Measurements from ENCODE around the gene IDH1. TPM values are rescaled to one million over a fixed set of nuclear protein-coding genes. Genes with fewer than 3 reads are reported as not detected.

Gene IDH1
- total RNA-seq, 1 donor from 2014 or later, result 65.2 TPM

GRCh38 chr2:208250388-208250787 lies 4.5 kb downstream of the IDH1 start:
- H3K27me3 ChIP-seq (ENCODE audit: control insufficient read depth in 3 of 3, insufficient read depth in 3 of 3, low read length in 3 of 3), result no peaks in the 10 kb centered on the region
- peaks cover 9 to 17% (median 12%) of the 10 kb centered on the region in 3 donors for H3K4me1 ChIP-seq (ENCODE audit: control insufficient read depth in 3 of 3, insufficient read depth in 3 of 3, low read length in 3 of 3)
- no peak overlapping the region for H3K4me3 ChIP-seq (ENCODE audit: low read length in 3 of 3)
- no peak overlapping the region for H3K27ac ChIP-seq (ENCODE audit: low read depth, low read length)
- H3K9ac ChIP-seq (ENCODE audit: low read depth in 1 of 3, low read length in 3 of 3), result no peak overlapping the region
- no peaks in the 10 kb centered on the region for H3K9me3 ChIP-seq (ENCODE audit: control insufficient read depth in 3 of 3, low read length in 3 of 3)
- H3K36me3 ChIP-seq (ENCODE audit: control insufficient read depth in 3 of 3, insufficient read depth in 3 of 3, low read length in 3 of 3), result peaks cover 14 to 49% (median 45%) of the 10 kb centered on the region in 3 donors

GRCh38 chr2:208249296-208249695 lies 5.6 kb downstream of the IDH1 start:
- Histone ChIP-seq H3K9ac (ENCODE audit: low read depth in 1 of 3, low read length in 3 of 3) (no peak overlapping the region), H3K4me1 (ENCODE audit: control insufficient read depth in 3 of 3, insufficient read depth in 3 of 3, low read length in 3 of 3) (peaks cover 8 to 12% (median 11%) of the 10 kb centered on the region in 3 donors), H3K27ac (ENCODE audit: low read depth, low read length) (no peak overlapping the region), H3K9me3 (ENCODE audit: control insufficient read depth in 3 of 3, low read length in 3 of 3) (no peaks in the 10 kb centered on the region), H3K27me3 (ENCODE audit: control insufficient read depth in 3 of 3, insufficient read depth in 3 of 3, low read length in 3 of 3) (no peaks in the 10 kb centered on the region), H3K36me3 (ENCODE audit: control insufficient read depth in 3 of 3, insufficient read depth in 3 of 3, low read length in 3 of 3) (peaks cover 19 to 54% (median 53%) of the 10 kb centered on the region in 3 donors), H3K4me3 (ENCODE audit: low read length in 3 of 3) (no peak overlapping the region)

GRCh38 chr2:208248601-208249000 lies 6.3 kb downstream of the IDH1 start:
- no peaks in the 10 kb centered on the region for H3K27me3 ChIP-seq (ENCODE audit: control insufficient read depth in 3 of 3, insufficient read depth in 3 of 3, low read length in 3 of 3)
- peaks cover 19 to 56% (median 54%) of the 10 kb centered on the region in 3 donors for H3K36me3 ChIP-seq (ENCODE audit: control insufficient read depth in 3 of 3, insufficient read depth in 3 of 3, low read length in 3 of 3)
- H3K9ac ChIP-seq (ENCODE audit: low read depth in 1 of 3, low read length in 3 of 3), result no peak overlapping the region
- H3K9me3 ChIP-seq (ENCODE audit: control insufficient read depth in 3 of 3, low read length in 3 of 3), result no peaks in the 10 kb centered on the region
- H3K4me3 ChIP-seq (ENCODE audit: low read length in 3 of 3), result no peak overlapping the region
- H3K27ac ChIP-seq (ENCODE audit: low read depth, low read length), result no peak overlapping the region
- peaks cover 4 to 8% (median 7%) of the 10 kb centered on the region in 3 donors for H3K4me1 ChIP-seq (ENCODE audit: control insufficient read depth in 3 of 3, insufficient read depth in 3 of 3, low read length in 3 of 3)

GRCh38 chr2:208245746-208246145 lies 9.1 kb downstream of the IDH1 start:
- no peak overlapping the region for H3K27ac ChIP-seq (ENCODE audit: low read depth, low read length)
- no peaks in the 10 kb centered on the region for H3K27me3 ChIP-seq (ENCODE audit: control insufficient read depth in 3 of 3, insufficient read depth in 3 of 3, low read length in 3 of 3)
- H3K9ac ChIP-seq (ENCODE audit: low read depth in 1 of 3, low read length in 3 of 3), result no peak overlapping the region
- no peak overlapping the region for H3K4me3 ChIP-seq (ENCODE audit: low read length in 3 of 3)
- H3K36me3 ChIP-seq (ENCODE audit: control insufficient read depth in 3 of 3, insufficient read depth in 3 of 3, low read length in 3 of 3), result peaks cover 24 to 63% (median 54%) of the 10 kb centered on the region in 3 donors
- no peaks in the 10 kb centered on the region for H3K4me1 ChIP-seq (ENCODE audit: control insufficient read depth in 3 of 3, insufficient read depth in 3 of 3, low read length in 3 of 3)
- no peaks in the 10 kb centered on the region for H3K9me3 ChIP-seq (ENCODE audit: control insufficient read depth in 3 of 3, low read length in 3 of 3)

GRCh38 chr2:208244422-208244821 lies 10.4 kb downstream of the IDH1 start:
- Histone ChIP-seq H3K9me3 (ENCODE audit: control insufficient read depth in 3 of 3, low read length in 3 of 3) (no peaks in the 10 kb centered on the region), H3K27me3 (ENCODE audit: control insufficient read depth in 3 of 3, insufficient read depth in 3 of 3, low read length in 3 of 3) (no peaks in the 10 kb centered on the region), H3K36me3 (ENCODE audit: control insufficient read depth in 3 of 3, insufficient read depth in 3 of 3, low read length in 3 of 3) (peaks cover 31 to 63% (median 56%) of the 10 kb centered on the region in 3 donors), H3K27ac (ENCODE audit: low read depth, low read length) (no peak overlapping the region), H3K4me3 (ENCODE audit: low read length in 3 of 3) (no peak overlapping the region), H3K9ac (ENCODE audit: low read depth in 1 of 3, low read length in 3 of 3) (no peak overlapping the region), H3K4me1 (ENCODE audit: control insufficient read depth in 3 of 3, insufficient read depth in 3 of 3, low read length in 3 of 3) (no peaks in the 10 kb centered on the region)

GRCh38 chr2:208240619-208241209 lies 14.2 kb downstream of the IDH1 start:
- Histone ChIP-seq H3K36me3 (ENCODE audit: control insufficient read depth in 3 of 3, insufficient read depth in 3 of 3, low read length in 3 of 3) (peaks cover 35 to 62% (median 52%) of the 10 kb centered on the region in 3 donors), H3K4me1 (ENCODE audit: control insufficient read depth in 3 of 3, insufficient read depth in 3 of 3, low read length in 3 of 3) (no peaks in the 10 kb centered on the region), H3K9me3 (ENCODE audit: control insufficient read depth in 3 of 3, low read length in 3 of 3) (no peaks in the 10 kb centered on the region), H3K4me3 (ENCODE audit: low read length in 3 of 3) (no peak overlapping the region), H3K27me3 (ENCODE audit: control insufficient read depth in 3 of 3, insufficient read depth in 3 of 3, low read length in 3 of 3) (no peaks in the 10 kb centered on the region), H3K27ac (ENCODE audit: low read depth, low read length) (no peak overlapping the region), H3K9ac (ENCODE audit: low read depth in 1 of 3, low read length in 3 of 3) (no peak overlapping the region)

GRCh38 chr2:208239770-208240493 lies 14.9 kb downstream of the IDH1 start:
- Histone ChIP-seq H3K27ac (ENCODE audit: low read depth, low read length) (no peak overlapping the region), H3K4me1 (ENCODE audit: control insufficient read depth in 3 of 3, insufficient read depth in 3 of 3, low read length in 3 of 3) (no peaks in the 10 kb centered on the region), H3K9me3 (ENCODE audit: control insufficient read depth in 3 of 3, low read length in 3 of 3) (no peaks in the 10 kb centered on the region), H3K9ac (ENCODE audit: low read depth in 1 of 3, low read length in 3 of 3) (no peak overlapping the region), H3K36me3 (ENCODE audit: control insufficient read depth in 3 of 3, insufficient read depth in 3 of 3, low read length in 3 of 3) (peaks cover 40 to 64% (median 53%) of the 10 kb centered on the region in 3 donors), H3K27me3 (ENCODE audit: control insufficient read depth in 3 of 3, insufficient read depth in 3 of 3, low read length in 3 of 3) (no peaks in the 10 kb centered on the region), H3K4me3 (ENCODE audit: low read length in 3 of 3) (no peak overlapping the region)

GRCh38 chr2:208235860-208236259 lies 19.0 kb downstream of the IDH1 start:
- Histone ChIP-seq H3K27ac (ENCODE audit: low read depth, low read length) (no peak overlapping the region), H3K36me3 (ENCODE audit: control insufficient read depth in 3 of 3, insufficient read depth in 3 of 3, low read length in 3 of 3) (peaks cover 29 to 38% (median 36%) of the 10 kb centered on the region in 3 donors), H3K9ac (ENCODE audit: low read depth in 1 of 3, low read length in 3 of 3) (no peak overlapping the region)

GRCh38 chr2:208234786-208235185 lies 20.1 kb downstream of the IDH1 start:
- Histone ChIP-seq H3K27ac (ENCODE audit: low read depth, low read length) (no peak overlapping the region), H3K27me3 (ENCODE audit: control insufficient read depth in 3 of 3, insufficient read depth in 3 of 3, low read length in 3 of 3) (no peaks in the 10 kb centered on the region), H3K4me1 (ENCODE audit: control insufficient read depth in 3 of 3, insufficient read depth in 3 of 3, low read length in 3 of 3) (no peaks in the 10 kb centered on the region), H3K36me3 (ENCODE audit: control insufficient read depth in 3 of 3, insufficient read depth in 3 of 3, low read length in 3 of 3) (peaks cover 19 to 30% (median 30%) of the 10 kb centered on the region in 3 donors), H3K9ac (ENCODE audit: low read depth in 1 of 3, low read length in 3 of 3) (no peak overlapping the region), H3K9me3 (ENCODE audit: control insufficient read depth in 3 of 3, low read length in 3 of 3) (no peaks in the 10 kb centered on the region), H3K4me3 (ENCODE audit: low read length in 3 of 3) (no peak overlapping the region)

More at GRCh38 chr2:208235860-208236259, 19.0 kb downstream of the IDH1 start:
- no peak overlapping the region for H3K4me3 ChIP-seq (ENCODE audit: low read length in 3 of 3)
- H3K9me3 ChIP-seq (ENCODE audit: control insufficient read depth in 3 of 3, low read length in 3 of 3), result no peaks in the 10 kb centered on the region
- H3K4me1 ChIP-seq (ENCODE audit: control insufficient read depth in 3 of 3, insufficient read depth in 3 of 3, low read length in 3 of 3), result no peaks in the 10 kb centered on the region
- H3K27me3 ChIP-seq (ENCODE audit: control insufficient read depth in 3 of 3, insufficient read depth in 3 of 3, low read length in 3 of 3), result no peaks in the 10 kb centered on the region

- H3K9ac ChIP-seq (ENCODE audit: low read depth in 1 of 3, low read length in 3 of 3), result no peak overlapping the region
- H3K4me3 ChIP-seq (ENCODE audit: low read length in 3 of 3), result no peak overlapping the region
These were observed 26.4 kb downstream of the IDH1 start for GRCh38 chr2:208228476-208228875.

More at GRCh38 chr2:208228476-208228875, 26.4 kb downstream of the IDH1 start:
- Histone ChIP-seq H3K36me3 (ENCODE audit: control insufficient read depth in 3 of 3, insufficient read depth in 3 of 3, low read length in 3 of 3) (no peaks in the 10 kb centered on the region), H3K9me3 (ENCODE audit: control insufficient read depth in 3 of 3, low read length in 3 of 3) (no peaks in the 10 kb centered on the region), H3K4me1 (ENCODE audit: control insufficient read depth in 3 of 3, insufficient read depth in 3 of 3, low read length in 3 of 3) (no peaks in the 10 kb centered on the region), H3K27ac (ENCODE audit: low read depth, low read length) (no peak overlapping the region), H3K27me3 (ENCODE audit: control insufficient read depth in 3 of 3, insufficient read depth in 3 of 3, low read length in 3 of 3) (no peaks in the 10 kb centered on the region)
